Measurements from ENCODE around the gene TIMP2.

- TF ChIP-seq CTCF (IDR thresholded peaks at IDR 0.05): no peak
- TF ChIP-seq POLR2AphosphoS5 (IDR thresholded peaks at IDR 0.05): no peak
- no peak for TF ChIP-seq EP300 (IDR thresholded peaks at IDR 0.05; ENCODE audit: low read depth)
These were observed 85.9 kb downstream of the TIMP2 start for GRCh38 chr17:78839235-78839761.
